Occipital lobe (tissue), 2 donors: ENCODE results near the gene CEP170B. TPM values are rescaled to one million over a fixed set of nuclear protein-coding genes. Genes with fewer than 3 reads are reported as not detected.
A peak's percentile ranks its signal among the peaks of the same experiment; 100 is the strongest.
"Not testable (repeated sequence)": the region's sequence is repeated elsewhere in the genome, so short reads cannot be mapped to it uniquely, and the experiment has no call there.

ENCODE experiments used
- DNase-seq: peaks from one replicate; lab custom pipeline; 2025; lab: John Stamatoyannopoulos, UW
- total RNA-seq: library from RNA; depleted of rRNA; stranded (reverse); fragments of >200 nt; gene quantifications from one replicate; pipeline ENCODE4 v1.2.3, GENCODE V29; 2014

Gene CEP170B
- total RNA-seq, 1 donor from 2014 or later: 22.8 TPM

- DNase-seq: peak; percentile 60
Observed at GRCh38 chr14:104843442-104844305, 21.4 kb upstream of the CEP170B start.

DNA sequence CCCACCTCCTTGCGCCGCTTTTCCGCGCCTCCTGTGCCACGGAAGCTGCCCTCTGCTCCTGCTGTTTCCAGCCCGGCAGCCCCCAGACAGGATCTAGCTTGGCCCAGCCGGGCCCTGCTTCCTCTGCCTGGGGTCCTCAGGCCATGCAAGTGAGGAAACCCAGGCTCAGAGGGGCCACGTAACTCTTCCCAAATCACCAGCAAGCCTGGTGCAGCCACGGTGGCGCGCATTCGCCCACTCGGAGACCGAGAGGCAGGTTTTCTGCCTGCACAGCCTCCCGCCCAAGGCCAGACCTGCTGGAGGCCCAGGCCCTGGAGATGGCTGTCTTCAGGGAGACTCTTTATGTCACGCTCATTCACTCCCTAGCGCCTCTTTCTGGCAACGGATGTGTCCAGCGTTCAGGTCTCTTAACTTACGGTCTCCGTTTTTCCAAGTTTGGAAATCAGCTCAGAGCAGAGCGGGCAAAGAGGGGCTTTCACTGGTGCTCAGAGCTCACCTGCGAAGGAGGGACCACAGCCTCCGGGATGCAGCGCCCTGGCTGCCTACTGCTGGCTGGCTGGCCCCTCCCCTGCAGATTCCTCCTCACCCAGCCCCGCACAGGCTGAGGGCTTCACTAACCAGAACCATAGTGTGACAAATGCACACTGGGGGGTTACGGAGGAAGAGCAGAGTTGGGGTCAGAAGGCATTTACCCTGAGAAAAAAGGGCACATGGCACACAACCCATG lies 20.6 kb upstream of the CEP170B start:
- DNase-seq: no peak

DNA sequence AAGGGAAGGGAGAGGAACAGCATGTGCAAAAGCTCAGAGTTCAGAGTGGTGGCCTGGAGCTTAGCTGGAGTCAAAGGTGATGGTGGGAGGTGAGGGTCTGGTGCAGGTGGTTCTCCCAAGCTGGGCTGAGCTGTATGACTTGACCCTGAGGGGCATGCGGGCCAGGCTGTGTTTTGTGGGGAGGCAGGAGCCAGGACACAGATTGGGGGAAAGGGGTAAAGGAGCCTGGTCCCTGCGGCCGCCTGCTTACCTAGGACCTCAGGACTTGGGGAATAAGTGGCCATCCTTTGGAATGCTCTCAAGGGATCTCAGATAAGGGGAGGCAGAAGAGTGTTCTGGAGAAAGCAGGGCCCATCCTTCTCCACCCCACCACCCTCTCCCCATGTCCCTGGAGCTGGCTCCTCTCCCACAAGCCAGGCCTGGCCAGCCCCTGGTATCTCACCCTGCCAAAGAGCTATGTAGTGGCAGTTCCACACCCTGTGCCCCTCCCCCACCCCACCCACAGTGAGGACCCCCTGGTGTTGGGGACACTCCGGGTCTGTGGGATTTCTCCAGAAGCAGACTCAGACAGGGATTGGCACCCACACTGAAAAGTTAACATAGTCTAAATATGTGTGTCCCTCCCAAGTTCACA lies 19.9 kb upstream of the CEP170B start:
- no peak for DNase-seq

GRCh38 chr14:104845834-104846441 lies 19.1 kb upstream of the CEP170B start:
- no peak for DNase-seq

- DNase-seq: no peak
Observed at GRCh38 chr14:104852280-104852663, 12.8 kb upstream of the CEP170B start.

DNA sequence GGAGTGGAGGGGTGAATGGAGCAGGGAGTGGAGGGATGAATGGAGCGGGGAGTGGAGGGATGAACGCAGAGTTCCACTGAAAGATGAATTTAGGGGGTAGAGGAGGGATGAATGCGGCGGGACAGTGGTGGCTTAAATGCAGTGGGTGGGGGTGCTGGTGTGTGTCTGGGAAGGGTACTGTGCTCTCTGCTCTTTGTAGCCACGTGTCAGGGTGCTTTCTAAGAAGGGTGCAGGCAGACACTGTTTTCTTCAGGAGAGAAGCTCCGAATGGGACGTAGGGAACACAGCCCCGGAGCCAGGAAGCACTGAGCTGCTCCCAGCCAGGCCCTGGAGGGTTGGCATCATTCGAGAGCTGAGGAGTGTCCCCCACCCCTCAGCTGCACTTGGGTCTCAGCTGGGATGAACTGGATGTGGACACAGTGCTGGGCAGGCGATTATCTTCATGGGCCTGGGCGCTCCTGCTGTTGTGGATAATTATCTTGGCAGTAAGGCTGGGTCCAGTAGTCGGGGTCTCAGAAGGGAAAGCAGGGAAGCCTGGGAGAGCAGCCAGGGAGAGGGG lies 9.5 kb upstream of the CEP170B start:
- DNase-seq: no peak

GRCh38 chr14:104856157-104856868 lies 8.8 kb upstream of the CEP170B start:
- no peak for DNase-seq

DNA sequence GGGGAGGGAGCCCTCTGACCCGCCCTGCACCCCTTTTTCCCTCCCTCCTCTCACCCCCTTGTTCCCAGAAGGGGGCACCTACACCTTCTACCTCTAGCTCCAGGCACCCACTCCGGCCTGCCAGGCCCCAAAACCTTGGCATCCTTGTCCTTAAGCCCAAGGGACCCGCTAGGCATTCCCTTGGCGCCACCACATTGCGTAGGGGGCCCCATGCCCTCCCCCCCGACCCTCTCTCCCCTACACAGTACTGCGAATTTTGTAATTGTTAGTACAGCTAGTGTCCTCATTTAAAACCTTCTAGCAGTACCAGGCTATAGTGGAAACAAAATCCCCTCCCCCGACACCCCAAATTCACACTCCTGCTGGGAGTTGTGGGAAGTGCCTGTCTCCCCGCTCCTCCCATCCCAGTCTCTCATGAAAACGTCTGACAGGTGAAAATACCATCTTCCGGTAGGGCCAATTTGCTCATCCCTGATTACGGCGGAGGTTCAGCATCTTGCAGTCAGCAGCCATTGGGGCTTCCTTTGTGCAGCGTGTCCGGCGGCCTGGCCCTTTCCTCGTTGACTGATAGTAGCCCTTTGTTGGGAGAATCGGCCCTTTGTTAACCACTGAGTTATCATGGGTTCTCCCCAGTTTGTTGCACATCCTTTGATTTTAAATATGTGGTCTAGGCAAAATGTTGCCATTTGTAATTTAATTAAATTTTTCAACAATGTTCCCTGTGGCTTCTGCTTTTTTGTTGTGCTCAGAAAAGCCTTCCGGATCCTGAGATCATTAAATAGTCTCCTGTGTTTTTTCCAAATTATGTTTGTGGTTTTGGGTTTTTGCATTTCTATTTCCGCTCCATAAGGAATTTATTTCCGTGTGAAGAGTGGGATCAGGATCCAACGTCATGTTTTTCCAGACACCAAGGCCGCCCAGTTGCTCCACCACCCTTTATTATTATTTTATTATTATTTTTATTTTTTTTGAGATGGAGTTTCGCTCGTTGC lies 7.9 kb upstream of the CEP170B start:
- DNase-seq: no peak

DNA sequence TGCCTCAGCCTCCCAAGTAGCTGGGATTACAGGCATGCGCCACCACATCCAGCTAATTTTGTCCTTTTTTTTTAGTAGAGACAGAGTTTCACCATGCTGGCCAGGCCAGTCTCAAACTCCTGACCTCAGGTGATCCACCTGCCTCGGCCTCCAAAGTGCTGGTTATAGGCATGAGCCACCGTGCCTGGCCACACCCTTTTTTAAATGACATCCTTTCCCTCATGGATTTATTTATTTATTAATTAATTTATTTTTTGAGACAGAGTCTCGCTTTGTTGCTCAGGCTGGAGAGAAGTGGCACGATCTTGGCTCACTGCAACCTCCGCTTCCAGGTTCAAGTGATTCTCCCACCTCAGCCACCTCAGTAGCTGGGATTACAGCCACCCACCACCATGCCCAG lies 7.1 kb upstream of the CEP170B start:
- DNase-seq: not testable (repeated sequence)

DNA sequence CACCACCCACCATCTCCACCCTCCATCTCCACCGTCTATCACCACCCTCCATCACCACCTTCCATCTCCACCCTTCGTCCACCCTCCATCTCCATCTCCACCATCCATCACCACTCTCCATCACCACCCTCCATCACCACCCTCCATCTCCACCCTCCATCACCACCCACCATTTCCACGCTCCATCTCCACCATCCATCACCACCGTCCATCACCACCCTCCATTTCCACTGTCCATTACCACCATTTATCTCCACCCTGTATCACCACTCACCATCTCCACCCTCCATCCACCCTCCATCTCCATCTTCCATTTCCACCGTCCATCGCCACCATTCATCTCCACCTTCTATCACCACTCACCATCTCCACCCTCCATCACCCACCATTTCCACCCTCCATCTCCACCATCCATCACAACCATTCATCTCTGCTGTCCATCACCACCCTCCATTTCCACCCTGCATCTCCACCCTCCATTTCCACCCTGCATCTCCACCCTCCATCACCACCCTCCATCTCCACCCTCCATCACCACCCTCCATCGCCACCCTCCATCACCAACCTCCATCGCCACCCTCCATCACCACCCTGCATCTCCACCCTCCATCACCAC lies 6.1 kb upstream of the CEP170B start:
- DNase-seq: no peak

DNA sequence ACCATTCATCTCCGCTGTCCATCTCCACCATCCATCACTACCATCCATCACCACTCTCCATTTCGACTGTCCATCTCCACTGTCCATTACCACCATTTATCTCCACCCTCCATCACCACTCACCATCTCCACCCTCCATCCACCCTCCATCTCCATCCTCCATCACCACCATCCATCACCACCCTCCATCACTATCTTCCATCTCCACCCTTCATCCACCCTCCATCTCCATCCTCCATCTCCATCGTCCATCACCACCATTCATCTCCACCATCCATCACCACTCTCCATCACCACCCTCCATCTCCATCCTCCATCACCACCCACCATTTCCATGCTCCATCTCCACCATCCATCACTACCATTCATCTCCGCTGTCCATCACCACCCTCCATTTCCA lies 5.2 kb upstream of the CEP170B start:
- DNase-seq: no peak

- no peak for DNase-seq
Observed at GRCh38 chr14:104860414-104860813, 4.7 kb upstream of the CEP170B start.

GRCh38 chr14:104863131-104863862 lies 1.8 kb upstream of the CEP170B start:
- no peak for DNase-seq

DNA sequence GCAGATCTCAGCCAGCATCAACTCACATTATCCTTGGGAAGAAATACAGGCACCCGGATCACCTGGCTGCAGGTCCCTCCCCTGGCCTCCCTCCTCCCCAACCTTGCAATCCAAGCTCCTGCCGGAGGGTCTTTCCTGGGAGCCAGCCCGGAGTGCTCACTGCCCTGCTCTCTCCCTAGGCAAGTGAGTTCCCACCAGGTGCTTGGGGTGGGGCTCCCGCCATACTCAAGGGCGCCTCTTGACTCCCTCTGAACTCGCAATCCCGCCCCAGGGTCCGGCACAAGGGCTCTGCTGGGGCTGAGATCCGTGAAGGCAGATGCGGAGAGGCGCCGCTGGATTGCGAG lies 1.2 kb upstream of the CEP170B start:
- DNase-seq: no peak

DNA sequence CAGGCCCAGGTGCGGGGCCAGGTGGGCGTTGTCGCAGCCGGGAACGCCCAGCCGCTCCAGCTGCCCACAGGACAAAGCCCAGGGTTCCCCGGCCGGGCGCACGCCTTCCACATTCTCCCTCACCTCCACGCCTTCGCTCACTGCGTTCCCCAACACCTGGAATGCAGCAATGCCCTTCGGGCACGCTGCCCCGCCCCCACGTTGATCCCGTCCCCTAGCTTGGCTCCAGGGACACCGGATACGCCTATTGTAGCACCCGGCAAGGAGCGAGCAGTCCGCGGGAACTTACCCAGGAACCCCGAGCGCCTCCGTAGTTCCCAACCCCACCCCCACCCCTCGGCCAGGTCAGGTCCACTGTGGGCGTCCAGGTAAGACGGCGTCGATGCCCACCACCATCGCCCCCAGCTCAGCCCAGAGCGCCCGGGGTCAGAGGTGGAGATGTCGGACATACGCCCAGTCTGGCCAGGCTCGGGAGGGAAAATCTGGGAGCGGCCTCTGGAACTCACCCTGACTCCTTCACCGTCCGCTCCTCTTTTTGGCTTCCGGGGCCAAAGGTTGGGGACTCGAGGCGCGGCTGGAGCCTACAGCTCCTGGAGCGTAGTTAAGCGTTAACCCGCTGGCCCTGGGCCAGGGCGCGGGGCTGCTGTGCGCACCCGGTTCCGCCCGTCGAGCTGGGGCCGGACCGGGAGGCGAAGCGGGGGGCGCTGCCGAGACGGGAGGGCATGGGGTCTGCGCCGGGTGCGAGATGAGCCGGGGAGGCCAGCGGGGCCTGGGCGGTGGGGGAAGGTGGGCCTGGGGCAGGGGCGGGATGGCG lies 594 bp upstream of the CEP170B start:
- DNase-seq: no peak

- DNase-seq: peak; percentile 37
Observed at GRCh38 chr14:104865631-104866441, 768 bp downstream of the CEP170B start.
